ENCODE results near the gene NEURL3.
A peak's percentile ranks its signal among the peaks of the same experiment; 100 is the strongest.

Gene NEURL3

GRCh38 chr2:96498021-96498431 lies 7.1 kb downstream of the NEURL3 start:
- peaks cover 18% of the 10 kb centered on the region for H3K9me3 Mint-ChIP-seq
- H3K36me3 Mint-ChIP-seq (ENCODE audit: low read depth): peaks cover 11% of the 10 kb centered on the region
- no peak overlapping the region for H3K4me3 Mint-ChIP-seq
- DNase-seq (no peak), ATAC-seq (no peak)
- no peak overlapping the region for H3K27ac Mint-ChIP-seq
- peaks cover 26% of the 10 kb centered on the region for H3K4me1 Mint-ChIP-seq
- H3K27me3 Mint-ChIP-seq: no peaks in the 10 kb centered on the region

- H3K36me3 Mint-ChIP-seq (ENCODE audit: low read depth): peaks cover 11% of the 10 kb centered on the region
- ATAC-seq: no peak
- no peaks in the 10 kb centered on the region for H3K27me3 Mint-ChIP-seq
- DNase-seq: no peak
- H3K4me1 Mint-ChIP-seq: peaks cover 30% of the 10 kb centered on the region
- H3K9me3 Mint-ChIP-seq: peaks cover 18% of the 10 kb centered on the region
- H3K27ac Mint-ChIP-seq: no peak overlapping the region
- H3K4me3 Mint-ChIP-seq: no peak overlapping the region
These were observed 9.1 kb downstream of the NEURL3 start for GRCh38 chr2:96495982-96496629.

DNA sequence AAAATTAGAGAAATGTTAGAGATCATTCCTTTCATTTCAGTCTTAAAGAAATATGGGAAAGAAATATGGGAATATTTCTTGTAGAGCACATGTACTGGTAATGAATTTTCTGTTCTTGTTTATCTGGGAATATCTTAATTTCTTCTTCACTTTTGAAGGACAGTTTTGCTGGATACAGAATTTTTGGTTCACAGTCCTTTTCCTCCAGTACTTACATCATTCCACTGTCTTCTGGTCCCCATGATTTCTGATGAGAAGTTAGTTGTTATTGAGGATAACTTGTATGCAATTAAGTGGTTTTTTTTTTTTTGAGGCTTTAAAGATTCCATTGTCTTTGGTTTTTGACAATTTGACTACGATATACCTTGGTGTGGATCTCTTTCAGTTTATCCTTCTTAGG lies 11.0 kb downstream of the NEURL3 start:
- Mint-ChIP-seq H3K36me3 (ENCODE audit: low read depth) (peaks cover 11% of the 10 kb centered on the region), H3K27ac (no peak overlapping the region), H3K4me1 (peaks cover 41% of the 10 kb centered on the region)

GRCh38 chr2:96493072-96493471 lies 12.1 kb downstream of the NEURL3 start:
- H3K36me3 Mint-ChIP-seq (ENCODE audit: low read depth): peaks cover 11% of the 10 kb centered on the region
- peaks cover 18% of the 10 kb centered on the region for H3K9me3 Mint-ChIP-seq
- peaks cover 46% of the 10 kb centered on the region for H3K4me1 Mint-ChIP-seq
- ATAC-seq (no peak), DNase-seq (no peak)
- H3K4me3 Mint-ChIP-seq: no peak overlapping the region
- H3K27ac Mint-ChIP-seq: no peak overlapping the region
- H3K27me3 Mint-ChIP-seq: no peaks in the 10 kb centered on the region

More for the DNA sequence above, 11.0 kb downstream of the NEURL3 start:
- H3K9me3 Mint-ChIP-seq: peaks cover 18% of the 10 kb centered on the region
- no peak for DNase-seq
- no peak for ATAC-seq
- H3K27me3 Mint-ChIP-seq: no peaks in the 10 kb centered on the region
- H3K4me3 Mint-ChIP-seq: no peak overlapping the region

DNA sequence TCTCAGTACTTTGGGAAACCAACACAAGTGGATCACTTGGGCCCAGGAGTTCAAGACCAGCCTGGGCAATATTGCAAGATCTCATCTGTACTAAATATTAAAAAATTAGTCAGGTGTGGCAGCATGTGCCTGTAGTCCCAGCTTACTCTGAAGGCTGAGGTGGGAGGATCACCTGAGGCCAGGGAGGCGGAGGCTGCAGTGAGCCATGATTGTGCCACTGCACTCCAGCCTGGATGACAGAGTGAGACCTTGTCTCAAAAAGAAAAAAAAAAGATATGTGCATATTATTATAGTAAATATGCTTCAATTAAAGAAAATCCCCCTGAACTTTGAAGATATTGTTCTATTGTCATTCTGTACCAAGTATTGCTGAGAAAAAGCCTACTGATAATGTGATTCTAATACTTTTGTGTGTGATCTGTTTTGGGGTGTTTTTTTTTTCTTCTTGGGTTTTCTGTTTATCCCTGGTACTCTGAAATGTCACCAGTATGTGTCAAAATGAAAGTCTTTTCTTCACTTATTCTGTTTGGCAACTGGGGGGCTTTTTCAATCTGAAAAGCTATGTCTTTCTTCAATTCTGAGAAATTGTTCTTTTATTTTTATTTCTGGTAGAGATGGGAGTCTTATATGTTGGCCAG lies 13.2 kb downstream of the NEURL3 start:
- DNase-seq (no peak), ATAC-seq (peak; percentile 3)
- Mint-ChIP-seq H3K36me3 (ENCODE audit: low read depth) (peaks cover 11% of the 10 kb centered on the region), H3K9me3 (peaks cover 18% of the 10 kb centered on the region), H3K4me3 (no peak overlapping the region), H3K27ac (peak overlapping the region; percentile 80), H3K27me3 (no peaks in the 10 kb centered on the region), H3K4me1 (peaks cover 51% of the 10 kb centered on the region)

DNA sequence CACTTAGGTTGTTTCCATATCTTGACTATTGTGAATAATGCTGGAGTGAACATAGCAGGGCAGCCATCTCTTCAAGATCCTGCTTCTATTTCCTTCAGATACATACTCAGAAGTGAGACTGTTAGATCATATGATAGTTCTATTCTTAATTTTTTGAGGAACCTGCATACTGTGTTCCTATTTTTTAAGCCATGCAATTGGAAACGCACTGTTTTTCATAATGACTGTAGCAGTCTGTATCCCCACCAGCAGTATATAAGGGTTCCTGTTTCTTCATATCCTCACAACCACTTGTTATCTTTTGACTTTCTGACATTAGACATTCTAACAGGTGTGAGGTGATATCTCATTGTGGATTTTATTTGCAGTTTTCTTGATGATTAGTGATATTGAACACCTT lies 15.5 kb downstream of the NEURL3 start:
- DNase-seq (no peak), ATAC-seq (no peak)
- Mint-ChIP-seq H3K27ac (no peak overlapping the region), H3K27me3 (no peaks in the 10 kb centered on the region), H3K4me1 (peaks cover 59% of the 10 kb centered on the region), H3K9me3 (peaks cover 7% of the 10 kb centered on the region), H3K36me3 (ENCODE audit: low read depth) (peaks cover 3% of the 10 kb centered on the region), H3K4me3 (no peak overlapping the region)

DNA sequence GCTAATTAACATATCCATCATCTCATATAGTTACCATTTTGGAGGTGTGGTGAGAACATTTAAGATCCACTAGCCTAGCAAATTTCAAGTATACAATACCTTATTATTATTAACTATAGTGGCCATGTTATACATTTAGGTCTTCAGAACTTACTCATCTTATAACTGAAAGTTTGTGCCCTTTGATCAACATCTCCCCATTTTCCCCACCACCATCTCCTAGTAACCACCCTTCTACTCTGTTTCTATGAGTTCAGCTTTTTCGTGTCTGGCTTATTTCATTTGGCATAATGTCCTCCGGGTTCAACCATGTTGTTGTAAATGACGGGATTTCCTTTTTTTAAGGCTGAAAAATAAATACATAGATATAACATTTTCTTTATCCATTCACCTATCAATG lies 15.9 kb downstream of the NEURL3 start:
- no peak overlapping the region for H3K4me3 Mint-ChIP-seq
- peaks cover 5% of the 10 kb centered on the region for H3K9me3 Mint-ChIP-seq
- H3K27me3 Mint-ChIP-seq: no peaks in the 10 kb centered on the region
- DNase-seq (no peak), ATAC-seq (no peak)
- H3K36me3 Mint-ChIP-seq (ENCODE audit: low read depth): peaks cover 1% of the 10 kb centered on the region
- H3K4me1 Mint-ChIP-seq: peaks cover 61% of the 10 kb centered on the region
- H3K27ac Mint-ChIP-seq: no peak overlapping the region

GRCh38 chr2:96486696-96487095 lies 18.5 kb downstream of the NEURL3 start:
- no peaks in the 10 kb centered on the region for H3K36me3 Mint-ChIP-seq (ENCODE audit: low read depth)
- no peak for ATAC-seq
- H3K4me1 Mint-ChIP-seq: peaks cover 47% of the 10 kb centered on the region
- DNase-seq: no peak
- H3K9me3 Mint-ChIP-seq: no peaks in the 10 kb centered on the region
- peak overlapping the region; percentile 94 for H3K4me3 Mint-ChIP-seq
- peak overlapping the region; percentile 100 for H3K27ac Mint-ChIP-seq
- H3K27me3 Mint-ChIP-seq: no peaks in the 10 kb centered on the region

- Mint-ChIP-seq H3K9me3 (no peaks in the 10 kb centered on the region), H3K4me1 (peaks cover 44% of the 10 kb centered on the region), H3K27me3 (no peaks in the 10 kb centered on the region)
These were observed 19.2 kb downstream of the NEURL3 start for GRCh38 chr2:96485751-96486651.

GRCh38 chr2:96485350-96485749 lies 19.8 kb downstream of the NEURL3 start:
- ATAC-seq (no peak), DNase-seq (no peak)
- H3K36me3 Mint-ChIP-seq (ENCODE audit: low read depth): no peaks in the 10 kb centered on the region
- H3K27me3 Mint-ChIP-seq: no peaks in the 10 kb centered on the region
- H3K4me3 Mint-ChIP-seq: peak overlapping the region; percentile 94
- peak overlapping the region; percentile 100 for H3K27ac Mint-ChIP-seq
- no peaks in the 10 kb centered on the region for H3K9me3 Mint-ChIP-seq
- H3K4me1 Mint-ChIP-seq: peaks cover 44% of the 10 kb centered on the region

More at GRCh38 chr2:96485751-96486651, 19.2 kb downstream of the NEURL3 start:
- H3K4me3 Mint-ChIP-seq: peak overlapping the region; percentile 94
- peak; percentile 98 for ATAC-seq
- no peaks in the 10 kb centered on the region for H3K36me3 Mint-ChIP-seq (ENCODE audit: low read depth)
- peak; percentile 79 for DNase-seq
- peak overlapping the region; percentile 100 for H3K27ac Mint-ChIP-seq

GRCh38 chr2:96484091-96484490 lies 21.1 kb downstream of the NEURL3 start:
- no peaks in the 10 kb centered on the region for H3K36me3 Mint-ChIP-seq (ENCODE audit: low read depth)
- no peak overlapping the region for H3K4me3 Mint-ChIP-seq
- ATAC-seq: no peak
- no peaks in the 10 kb centered on the region for H3K9me3 Mint-ChIP-seq
- peak overlapping the region; percentile 100 for H3K27ac Mint-ChIP-seq
- H3K27me3 Mint-ChIP-seq: no peaks in the 10 kb centered on the region
- peaks cover 33% of the 10 kb centered on the region for H3K4me1 Mint-ChIP-seq
- DNase-seq: no peak

- no peaks in the 10 kb centered on the region for H3K4me1 Mint-ChIP-seq
- DNase-seq (no peak), ATAC-seq (no peak)
- H3K36me3 Mint-ChIP-seq (ENCODE audit: low read depth): no peaks in the 10 kb centered on the region
- no peak overlapping the region for H3K27ac Mint-ChIP-seq
- H3K4me3 Mint-ChIP-seq: no peak overlapping the region
- H3K9me3 Mint-ChIP-seq: no peaks in the 10 kb centered on the region
- H3K27me3 Mint-ChIP-seq: peaks cover 2% of the 10 kb centered on the region
These were observed 27.7 kb downstream of the NEURL3 start for GRCh38 chr2:96477458-96477857.

DNA sequence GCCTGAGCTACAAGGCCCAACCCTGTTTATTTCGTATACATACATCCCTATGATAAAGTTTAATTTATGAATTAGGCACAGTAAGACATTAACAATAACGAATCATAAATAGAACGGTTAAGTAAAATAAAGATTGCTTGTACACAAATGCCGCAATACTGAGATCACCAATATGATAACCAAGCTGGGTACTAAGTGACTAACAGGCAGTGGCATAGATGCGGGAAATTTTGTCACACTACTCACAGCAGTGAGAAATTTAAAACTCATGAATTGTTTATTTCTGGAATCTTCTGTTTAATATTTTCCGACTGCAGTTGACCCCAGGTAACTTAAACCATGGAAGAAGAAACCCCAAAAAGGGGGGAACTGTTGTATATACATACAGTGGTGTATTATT lies 33.4 kb downstream of the NEURL3 start:
- ATAC-seq: peak; percentile 55

DNA sequence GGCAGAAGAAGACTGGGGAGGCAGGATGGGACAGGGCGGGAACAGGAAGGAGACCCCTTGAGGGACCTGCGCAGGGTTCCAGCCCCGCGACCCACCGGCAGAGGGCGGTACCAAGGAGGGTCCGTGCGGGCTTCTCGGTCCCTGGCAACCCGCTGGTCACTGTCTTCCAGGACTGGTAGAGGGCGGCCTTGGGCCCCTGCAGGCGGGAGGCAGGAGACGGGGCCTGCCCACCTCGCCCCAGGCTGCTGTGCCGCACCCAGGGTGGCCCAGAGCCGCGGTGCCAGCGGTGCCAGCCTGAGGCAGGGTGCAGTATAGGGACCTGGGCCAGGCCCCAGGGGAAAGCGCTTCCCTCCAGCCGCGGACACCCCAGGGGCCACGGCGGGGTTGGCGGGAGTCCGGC lies 34.5 kb downstream of the NEURL3 start:
- Mint-ChIP-seq H3K9me3 (no peaks in the 10 kb centered on the region), H3K4me3 (no peak overlapping the region)
- peak; percentile 81 for ATAC-seq

More for the DNA sequence above, 33.4 kb downstream of the NEURL3 start:
- H3K36me3 Mint-ChIP-seq (ENCODE audit: low read depth): no peaks in the 10 kb centered on the region
- DNase-seq: no peak
- no peak overlapping the region for H3K27ac Mint-ChIP-seq
- H3K9me3 Mint-ChIP-seq: no peaks in the 10 kb centered on the region
- peaks cover 7% of the 10 kb centered on the region for H3K27me3 Mint-ChIP-seq
- H3K4me1 Mint-ChIP-seq: peaks cover 8% of the 10 kb centered on the region
- no peak overlapping the region for H3K4me3 Mint-ChIP-seq

More for the DNA sequence above, 34.5 kb downstream of the NEURL3 start:
- H3K36me3 Mint-ChIP-seq (ENCODE audit: low read depth): no peaks in the 10 kb centered on the region
- DNase-seq: peak; percentile 75
- H3K4me1 Mint-ChIP-seq: peaks cover 8% of the 10 kb centered on the region
- H3K27ac Mint-ChIP-seq: no peak overlapping the region
- peaks cover 7% of the 10 kb centered on the region for H3K27me3 Mint-ChIP-seq

Measured in activated naive CD8-positive, alpha-beta T cell treated with anti-CD3 and anti-CD28 coated beads, Interleukin-2, amount 50 U/mL, for 24 hours (primary cell).